ENCODE data around the gene ARID1A.
A peak's percentile ranks its signal among the peaks of the same experiment; 100 is the strongest.
"Not testable (repeated sequence)": the region's sequence is repeated elsewhere in the genome, so short reads cannot be mapped to it uniquely, and the experiment has no call there.

The ARID1A gene

DNA sequence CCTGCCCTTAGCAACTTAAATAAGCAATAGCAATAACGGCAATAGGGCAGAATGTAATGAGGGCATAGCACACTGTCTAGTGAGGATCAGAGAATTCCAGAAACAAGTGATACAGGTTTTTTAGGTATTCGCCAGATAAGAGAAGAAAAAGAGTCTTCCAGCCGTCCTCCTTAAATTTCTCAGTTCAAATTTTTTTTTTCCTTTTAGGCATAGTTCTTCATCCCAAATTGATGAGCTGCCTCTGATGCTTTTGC is 93.7 kb downstream of the ARID1A start:
- no peak for DNase-seq

DNA sequence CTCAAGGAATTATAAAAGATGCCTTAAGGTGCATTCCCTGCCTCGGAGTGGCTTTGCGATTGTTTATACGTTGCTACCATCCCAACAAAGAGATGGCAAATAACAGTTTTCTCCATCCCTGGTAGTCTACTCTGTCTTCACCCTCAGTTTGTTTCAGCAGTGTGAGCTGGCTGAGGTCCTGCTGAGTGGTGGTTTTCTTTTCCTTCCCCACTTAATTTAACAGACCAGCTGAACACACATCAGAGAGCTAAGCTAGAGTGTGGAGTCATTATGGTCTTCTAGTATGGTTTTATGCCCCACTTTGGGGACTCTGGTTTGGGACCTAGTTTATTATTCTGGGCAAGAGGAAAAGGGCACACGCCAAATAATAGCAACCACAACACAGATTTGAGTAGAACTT is 94.1 kb downstream of the ARID1A start:
- no peak for DNase-seq

DNA sequence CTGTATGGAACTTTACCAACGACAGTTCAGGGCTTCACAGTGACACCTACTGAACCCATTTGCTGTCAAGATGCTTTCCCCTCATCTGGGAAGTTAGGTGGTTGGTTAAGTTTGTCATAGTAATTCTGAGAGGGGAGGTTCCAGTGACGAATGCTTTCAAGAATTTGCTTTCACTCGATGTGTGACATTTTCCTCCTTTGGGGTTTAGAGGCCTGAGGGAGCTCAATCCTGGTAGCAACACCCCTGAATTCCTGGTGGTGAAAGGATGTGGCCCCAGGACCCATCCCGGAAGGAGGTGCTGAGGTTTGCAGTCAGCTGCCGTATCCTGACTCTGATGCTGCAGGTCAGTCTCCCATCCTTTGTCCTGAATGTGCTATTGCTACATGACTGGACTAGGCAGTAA is 94.7 kb downstream of the ARID1A start:
- no peak for DNase-seq

DNA sequence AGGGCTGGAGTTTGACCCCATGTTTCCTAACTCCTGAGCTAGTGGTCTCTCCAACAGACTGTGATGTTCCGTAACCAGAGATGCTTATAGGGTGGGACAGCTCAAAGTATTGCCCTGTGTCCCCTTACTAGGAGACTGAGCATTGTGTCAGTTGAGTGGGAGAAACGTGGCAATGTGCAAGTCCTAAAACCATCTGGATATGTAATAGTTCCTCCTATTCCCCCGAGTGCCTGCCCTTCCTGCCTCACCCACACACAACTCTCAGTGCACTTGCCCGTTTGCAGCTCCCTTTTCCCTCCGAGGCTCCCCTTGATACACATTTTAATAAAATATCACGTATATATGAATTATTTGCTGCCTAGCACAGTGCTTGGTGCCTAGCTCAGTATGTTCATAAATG is 95.3 kb downstream of the ARID1A start:
- DNase-seq, result no peak

DNA sequence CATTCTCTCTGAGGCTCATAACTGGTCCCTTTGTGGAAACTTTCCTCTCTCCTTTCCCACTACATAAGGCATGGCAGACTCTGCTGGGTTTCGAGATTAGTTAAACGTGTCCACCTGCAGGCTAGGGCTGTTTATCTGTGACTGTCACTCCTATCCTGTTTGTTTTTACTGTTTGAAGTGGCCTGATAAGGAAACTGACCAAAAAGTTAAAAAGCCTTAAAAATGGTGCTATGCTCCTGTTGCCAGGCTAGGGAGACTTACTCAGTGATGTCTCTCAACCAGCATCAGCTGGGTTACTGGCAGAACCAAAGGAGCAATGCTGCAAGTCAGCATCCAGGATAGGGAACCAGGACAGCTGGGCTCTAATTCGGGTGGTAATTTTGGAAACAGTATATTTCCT is 95.8 kb downstream of the ARID1A start:
- DNase-seq, result no peak

DNA sequence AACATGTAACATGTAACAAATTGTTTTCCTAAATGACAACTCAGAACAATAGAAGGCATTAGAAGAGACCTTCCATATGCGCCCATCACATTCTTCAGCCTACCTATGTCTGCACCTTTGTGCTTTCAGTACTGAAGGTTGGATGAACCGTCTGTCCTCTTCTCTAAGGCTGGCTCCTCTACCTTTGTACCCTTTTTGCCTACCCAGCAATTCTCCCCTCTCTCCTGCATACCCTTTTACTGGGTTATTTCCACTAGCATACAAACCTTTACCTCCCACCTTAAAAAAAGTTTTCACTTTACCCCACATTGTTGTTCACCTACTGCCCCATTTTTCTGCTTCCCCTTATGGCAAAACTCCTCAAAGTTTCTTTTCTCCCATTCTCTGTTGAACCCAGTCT is 97.1 kb downstream of the ARID1A start:
- no peak for DNase-seq

DNA sequence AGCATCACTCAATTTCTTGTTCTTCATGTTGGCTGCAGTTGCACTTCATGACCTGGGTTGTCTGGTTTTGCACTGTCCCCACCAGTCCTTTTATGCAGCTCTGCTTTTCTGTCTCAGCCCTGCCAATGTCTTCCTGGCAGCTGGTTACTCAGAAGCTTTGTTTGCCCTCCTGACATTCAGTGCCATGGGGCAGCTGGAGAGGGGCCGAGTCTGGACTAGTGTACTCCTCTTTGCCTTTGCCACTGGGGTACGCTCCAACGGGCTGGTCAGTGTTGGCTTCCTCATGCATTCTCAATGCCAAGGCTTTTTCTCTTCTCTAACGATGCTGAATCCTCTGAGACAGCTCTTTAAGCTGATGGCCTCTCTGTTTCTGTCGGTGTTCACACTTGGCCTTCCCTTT is 98.6 kb downstream of the ARID1A start:
- DNase-seq, result no peak

DNA sequence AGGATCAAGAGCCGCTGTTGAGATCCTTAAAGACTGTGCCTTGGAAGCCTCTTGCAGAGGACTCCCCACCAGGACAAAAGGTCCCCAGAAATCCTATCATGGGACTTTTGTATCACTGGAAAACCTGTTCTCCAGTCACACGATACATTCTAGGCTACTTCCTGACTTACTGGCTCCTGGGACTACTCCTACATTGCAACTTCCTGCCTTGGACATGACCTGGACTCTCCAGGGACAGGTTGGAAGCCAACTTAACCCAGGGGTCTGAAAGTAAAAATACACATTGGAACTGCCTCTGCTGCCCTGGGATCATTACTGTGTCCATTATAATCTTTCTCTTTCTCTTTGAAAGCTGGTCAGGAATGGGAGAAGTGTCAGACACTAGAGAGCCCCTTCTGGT is 101.8 kb downstream of the ARID1A start:
- DNase-seq, result no peak

DNA sequence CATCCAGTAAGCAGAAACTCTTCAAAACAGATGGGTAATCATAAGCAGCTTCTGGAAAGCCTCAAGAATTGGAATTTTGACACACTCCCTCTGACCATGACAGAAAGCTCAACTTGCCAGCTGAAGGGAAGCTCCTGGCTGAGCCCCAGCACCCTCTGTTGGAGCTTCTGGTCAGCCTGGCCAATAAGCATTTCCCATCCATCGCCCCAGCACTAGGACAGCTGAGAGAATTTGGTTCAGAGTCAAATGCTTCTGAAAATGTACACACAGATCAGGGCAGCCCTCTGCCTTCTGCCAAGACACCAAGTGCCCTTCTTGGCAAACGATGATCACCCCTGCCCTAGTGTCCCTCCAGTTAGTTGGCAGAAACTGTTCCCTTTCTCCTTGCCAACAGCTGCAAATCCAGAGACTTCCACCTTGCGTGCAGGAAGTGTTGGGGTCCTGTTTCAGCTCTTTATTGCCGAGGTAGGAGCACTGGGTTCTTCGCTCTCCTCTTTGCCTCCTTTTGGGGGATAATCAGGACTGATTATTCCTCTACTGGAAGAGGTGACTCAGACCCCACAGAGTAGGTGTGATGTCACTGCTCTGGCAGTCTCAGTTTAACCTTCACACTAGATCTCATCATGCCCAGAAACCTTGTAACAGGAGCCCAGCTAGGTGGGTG is 103.8 kb downstream of the ARID1A start:
- no peak for DNase-seq

DNA sequence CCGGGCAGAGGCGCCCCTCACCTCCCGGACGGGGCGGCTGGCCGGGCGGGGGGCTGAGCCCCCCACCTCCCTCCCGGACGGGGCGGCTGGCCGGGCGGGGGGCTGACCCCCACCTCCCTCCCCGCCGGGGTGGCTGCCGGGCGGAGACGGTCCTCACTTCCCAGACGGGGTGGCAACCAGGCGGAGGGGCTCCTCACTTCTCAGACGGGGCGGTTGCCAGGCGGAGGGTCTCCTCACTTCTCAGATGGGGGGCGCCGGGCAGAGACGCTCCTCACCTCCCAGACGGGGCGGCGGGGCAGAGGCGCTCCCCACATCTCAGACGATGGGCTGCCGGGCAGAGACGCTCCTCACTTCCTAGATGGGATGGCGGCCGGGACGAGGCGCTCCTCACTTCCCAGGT is 108.1 kb downstream of the ARID1A start:
- not testable (repeated sequence) for DNase-seq

DNA sequence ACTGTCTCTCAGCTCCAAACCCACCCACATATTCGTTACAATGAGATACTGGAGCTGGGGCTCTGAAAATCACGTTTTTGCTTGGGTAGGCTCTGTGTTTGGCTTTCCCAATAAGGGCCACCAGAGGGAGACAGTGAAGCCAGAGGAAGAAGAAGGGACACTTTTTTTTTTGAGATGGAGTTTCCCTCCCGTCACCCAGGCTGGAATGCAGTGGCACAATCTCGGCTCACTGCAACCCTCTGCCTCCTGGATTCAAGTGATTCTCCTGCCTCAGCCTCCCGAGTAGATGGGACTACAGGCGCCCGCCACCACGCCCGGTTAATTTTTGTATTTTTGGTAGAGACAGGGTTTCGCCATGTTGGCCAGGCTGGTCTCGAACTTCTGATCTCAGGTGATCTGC is 114.3 kb downstream of the ARID1A start:
- peak; percentile 27 for DNase-seq

DNA sequence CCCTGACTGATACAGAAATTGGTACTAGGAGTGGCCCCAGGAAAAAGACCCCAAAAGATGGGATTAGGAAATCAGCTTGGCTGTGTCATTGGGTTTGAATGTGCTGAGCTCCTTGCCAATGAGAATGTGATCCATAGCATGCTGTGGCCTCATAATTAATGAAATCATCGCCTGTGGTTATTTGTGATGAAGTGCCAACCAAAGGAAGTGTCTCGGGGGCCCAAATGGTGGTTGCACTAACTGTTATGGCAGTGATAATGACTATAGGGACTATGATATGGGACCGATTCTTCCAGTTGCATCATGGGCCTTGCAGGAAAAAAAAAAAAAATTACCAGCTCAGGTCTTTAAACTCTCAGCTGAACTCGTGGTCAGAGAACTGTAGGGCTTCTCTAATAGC is 115.2 kb downstream of the ARID1A start:
- DNase-seq, result no peak

DNA sequence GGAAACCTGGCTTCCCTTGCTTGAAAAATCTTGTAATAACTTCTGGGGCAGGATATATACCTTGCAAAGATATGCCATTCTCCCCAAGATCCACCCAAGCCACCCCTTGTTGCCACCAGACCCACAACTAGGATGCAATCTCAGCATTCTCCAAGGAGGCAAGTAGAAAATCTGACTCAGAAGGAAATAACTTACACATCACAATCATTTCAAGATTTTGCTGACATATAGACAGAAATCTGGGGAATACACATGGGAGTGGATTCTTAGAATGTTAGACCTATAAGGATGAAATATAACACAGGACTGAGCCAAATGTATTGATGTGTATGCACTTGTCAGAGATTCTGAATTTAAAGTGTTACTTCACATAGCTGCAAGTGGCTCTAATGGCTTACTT is 115.9 kb downstream of the ARID1A start:
- no peak for DNase-seq

DNA sequence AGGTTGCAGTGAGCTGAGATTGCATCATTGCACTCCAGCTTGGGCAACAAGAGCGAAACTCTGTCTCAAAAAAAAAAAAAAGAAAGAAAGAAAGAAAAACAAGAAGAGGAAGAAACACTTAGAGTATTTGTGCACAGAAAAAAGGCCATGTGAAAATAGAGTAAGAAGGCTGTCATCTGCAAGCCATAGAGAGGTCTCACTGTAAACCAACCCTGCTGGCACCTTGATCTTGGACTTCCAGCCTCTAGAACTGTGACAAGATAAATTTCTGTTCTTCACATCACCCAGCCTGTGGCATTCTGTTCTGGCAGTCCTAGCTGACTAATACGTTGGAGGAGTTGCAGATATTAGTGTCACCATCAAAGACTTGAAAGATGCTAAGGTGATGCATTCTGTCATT is 118.6 kb downstream of the ARID1A start:
- DNase-seq, result no peak

DNA sequence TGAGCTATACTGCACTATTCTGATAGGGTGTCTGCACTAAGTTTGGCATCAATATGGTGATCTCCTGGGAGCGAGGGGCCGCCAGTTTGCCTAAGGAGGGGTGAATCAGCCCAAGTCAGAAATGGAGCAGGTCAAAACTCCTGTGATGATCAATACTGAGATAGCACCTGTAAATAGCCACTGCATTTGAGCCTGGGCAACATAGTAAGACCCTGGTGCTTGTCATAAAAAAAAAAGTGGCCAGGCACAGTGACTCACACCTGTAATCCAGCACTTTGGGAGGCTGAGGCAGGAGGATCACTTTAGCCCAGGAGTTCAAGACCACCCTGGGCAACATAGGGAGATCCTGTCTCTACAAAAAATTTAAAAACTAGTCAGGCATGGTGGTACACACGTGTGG is 119.1 kb downstream of the ARID1A start:
- no peak for DNase-seq

DNA sequence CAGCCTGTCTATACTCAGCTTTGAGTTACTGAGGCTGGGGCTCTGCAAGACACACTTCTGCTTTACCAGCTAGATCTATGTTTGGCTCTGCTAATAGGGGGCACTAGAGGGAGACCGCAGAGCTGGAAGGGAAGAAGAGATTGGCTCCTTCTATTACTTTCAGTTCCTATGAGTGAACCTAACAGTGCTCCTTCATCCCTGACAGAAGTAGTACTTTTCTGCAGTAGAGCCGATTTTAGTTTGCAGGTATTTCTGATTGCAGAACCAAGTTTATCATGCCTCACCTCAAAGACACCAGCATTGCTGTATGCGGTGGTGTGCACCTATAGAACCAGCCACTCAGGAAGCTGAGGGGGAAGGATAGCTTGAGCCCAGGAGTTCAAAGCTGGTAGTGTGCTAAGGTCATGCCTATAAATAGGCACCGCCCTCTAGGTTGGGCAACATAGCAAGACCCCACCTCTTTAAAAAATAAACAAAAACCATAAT is 125.0 kb downstream of the ARID1A start:
- DNase-seq, result no peak

DNA sequence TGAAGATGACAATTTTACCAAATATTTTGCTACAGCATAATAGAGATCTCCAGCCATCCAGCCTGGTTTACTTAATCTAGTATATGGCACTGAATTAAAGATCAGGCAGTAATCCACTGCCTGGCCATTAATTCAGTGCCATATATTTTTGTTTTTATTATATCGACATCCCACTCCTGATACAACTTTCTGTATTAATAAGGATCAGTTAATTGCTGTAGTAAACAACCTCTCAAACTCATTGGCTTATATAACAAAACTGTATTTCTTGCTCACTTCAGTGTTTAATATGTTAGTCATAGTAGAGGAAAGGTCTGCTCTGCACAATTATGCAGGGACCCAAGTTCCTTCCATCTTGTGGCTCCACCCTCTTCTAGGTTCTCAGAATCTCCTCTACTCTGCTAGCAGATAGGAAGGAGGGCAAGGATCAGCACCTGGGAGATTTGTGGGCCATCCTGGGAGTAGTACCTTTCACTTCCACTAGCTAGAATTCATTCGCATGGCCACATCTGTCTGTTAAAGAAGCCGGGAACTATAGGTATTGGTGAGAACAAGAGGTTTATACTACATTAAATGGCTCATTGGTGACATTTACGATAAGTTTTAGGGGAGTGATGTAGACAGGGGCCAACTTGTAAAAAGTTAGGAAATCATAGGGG is 127.1 kb downstream of the ARID1A start:
- no peak for DNase-seq

DNA sequence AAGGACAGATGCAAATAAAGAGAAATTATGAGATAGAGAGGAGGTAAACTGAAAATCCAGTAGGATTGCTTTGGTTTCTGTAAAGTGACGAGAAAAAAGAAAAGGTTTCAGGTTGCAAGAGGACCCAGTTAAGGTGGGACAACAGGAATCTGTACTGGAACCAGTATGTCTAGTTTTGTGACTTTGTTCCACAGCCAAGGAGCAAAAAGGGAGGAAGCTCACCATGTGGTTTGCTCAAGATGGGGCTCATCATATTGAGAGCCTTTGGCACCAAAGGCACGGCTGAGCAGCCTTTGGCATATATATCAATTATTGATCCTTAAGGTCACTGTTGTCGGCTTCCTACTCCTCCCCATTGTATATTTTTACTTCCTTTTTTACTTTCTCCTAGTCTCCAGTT is 128.9 kb downstream of the ARID1A start:
- DNase-seq, result no peak

DNA sequence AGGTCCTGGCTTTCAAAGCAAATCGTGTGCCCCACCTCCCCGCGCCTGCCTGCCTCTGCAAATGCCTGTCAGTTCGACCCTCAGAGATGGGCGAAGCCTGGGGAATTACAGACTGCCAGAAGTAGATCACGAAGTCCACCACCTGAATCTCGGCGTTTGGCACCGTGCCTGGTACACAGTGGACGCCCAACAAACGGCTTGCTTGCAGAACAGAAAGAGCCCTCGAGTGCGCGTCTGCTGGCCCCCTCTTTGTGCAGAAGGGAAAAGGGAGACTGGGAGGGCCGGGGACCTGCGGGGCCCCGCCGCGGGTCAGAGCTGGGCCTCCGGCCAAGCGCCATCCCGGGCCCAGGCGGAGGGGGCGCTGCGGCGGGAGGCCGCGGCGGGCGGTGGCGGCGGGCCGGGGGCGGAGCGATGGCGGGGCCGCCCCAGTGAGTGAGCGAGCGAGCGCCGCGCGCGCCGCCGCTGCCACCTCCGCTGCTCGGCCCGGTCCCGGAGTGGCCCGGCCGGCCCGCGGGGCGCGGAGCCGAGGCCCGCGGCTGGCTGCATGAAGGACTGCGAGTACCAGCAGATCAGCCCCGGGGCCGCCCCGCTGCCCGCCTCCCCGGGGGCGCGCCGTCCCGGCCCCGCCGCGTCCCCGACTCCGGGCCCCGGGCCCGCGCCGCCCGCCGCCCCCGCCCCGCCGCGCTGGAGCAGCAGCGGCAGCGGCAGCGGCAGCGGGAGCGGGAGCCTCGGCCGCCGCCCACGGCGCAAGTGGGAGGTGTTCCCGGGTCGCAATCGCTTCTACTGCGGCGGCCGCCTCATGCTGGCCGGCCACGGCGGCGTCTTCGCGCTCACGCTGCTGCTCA is 130.7 kb downstream of the ARID1A start, which contains the start of gene ZDHHC18:
ZDHHC18 (plus strand) TSS at position 428 of the 845 bp plus-strand sequence; CDS start at position 545, 117 bp downstream.
- DNase-seq, result peak; percentile 71

DNA sequence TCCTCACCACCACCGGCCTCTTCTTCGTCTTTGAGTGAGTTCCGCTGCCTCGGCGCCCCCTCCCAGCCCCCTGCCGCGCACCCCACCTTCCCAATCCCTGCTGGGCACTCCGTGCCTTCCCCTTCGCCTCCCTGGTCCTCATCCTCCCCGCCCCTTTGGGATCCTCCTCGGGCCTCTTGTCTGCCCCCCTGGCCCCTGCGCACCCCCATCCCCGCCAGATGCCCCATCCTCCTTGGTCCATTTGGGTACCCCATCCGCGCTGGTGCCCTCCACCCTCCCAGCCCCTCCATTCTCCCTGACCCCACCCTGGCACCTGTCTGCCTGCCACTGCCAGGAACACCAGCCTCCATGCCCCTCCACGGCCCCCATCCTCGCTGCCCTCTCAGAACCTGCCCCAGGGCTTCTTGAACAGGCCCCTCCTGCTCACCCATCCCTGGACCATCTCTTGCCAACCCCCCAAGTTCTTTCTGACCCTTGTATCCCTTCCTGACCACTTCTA is 131.3 kb downstream of the ARID1A start:
- no peak for DNase-seq

DNA sequence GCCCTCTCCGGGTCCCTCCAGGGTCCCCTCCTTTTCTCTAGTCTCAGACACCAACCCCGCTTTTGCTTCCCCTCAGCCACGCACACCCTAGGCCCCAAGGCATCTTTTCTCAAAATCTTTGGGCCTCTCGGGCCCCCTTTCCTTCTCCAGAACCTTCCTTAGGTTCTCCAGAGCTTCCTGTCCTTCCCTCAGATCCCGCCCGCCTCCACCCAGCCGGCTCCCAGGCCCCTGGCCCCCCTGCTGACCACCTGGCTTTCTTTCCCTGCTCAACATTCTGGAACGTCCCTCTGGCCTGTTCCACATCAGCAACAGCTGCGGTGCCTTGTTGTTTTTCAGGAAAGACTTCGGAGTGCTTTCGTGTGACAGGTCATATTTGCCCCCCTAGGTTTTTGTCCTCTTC is 131.8 kb downstream of the ARID1A start:
- no peak for DNase-seq

DNA sequence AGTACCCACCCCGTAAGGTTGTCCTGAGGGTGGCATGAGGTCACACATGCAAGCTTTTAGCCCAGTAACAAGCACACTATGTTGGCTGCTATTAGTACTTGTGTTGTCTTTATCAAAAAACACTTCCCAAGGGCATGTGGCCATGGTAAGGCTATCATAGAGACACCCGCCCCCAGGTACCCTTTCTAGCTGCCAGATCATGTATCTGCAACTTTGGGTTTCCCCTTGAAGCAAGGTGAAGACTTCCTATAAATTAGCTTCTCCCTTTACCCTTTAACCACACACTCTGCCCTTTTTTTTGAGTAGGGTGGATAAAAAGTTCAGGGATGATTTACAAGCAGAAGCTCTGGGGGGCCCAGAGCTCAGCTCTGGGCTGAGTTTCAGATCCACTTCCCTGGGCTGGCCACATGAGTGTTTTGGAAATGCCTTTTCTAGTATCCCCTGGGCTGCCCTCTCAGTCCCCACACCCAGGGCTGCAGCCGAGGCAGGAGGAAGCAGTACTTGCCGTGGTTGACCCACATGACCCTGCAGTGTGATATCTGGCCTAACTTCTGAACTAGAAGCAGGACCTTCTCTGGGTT is 132.7 kb downstream of the ARID1A start:
- DNase-seq, result no peak

DNA sequence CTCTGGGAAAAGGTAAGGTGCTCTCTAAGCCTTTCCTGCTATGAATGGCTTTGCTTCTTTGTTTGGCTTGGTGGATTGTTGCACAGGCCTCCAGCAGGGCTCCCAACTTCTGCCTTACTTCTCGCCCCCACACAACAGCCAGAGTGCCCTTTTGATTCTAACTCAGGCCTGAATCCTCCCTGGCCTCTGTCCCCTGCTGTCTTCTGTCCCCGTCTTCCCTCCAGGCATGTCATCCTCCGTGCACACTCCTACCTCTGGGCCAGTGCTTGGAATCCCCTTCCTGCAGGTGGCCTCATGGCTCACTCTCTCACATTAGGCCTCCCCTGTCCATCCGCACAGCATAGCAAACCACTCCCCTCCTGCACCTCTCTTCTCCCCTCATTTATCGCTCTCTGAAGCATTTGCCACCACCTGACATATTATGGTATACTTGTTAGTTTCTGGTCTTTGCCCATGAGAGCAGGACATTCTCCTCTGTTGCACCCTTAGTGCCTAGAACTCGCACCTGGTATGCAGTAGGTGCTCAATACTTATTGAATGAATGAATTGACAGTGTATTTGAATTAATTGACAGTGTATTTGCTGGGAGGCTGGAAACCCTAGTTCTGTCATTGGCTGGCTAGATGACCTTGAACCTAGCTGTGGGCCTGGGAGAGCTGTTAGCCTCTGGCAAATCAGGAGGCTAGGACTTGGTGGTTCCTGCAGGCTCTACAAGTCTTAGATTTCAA is 133.5 kb downstream of the ARID1A start:
- DNase-seq, result no peak

All from NCI-H2227 treated with DMSO at 0.1 percent for 48 hours (cell line).